Endothelial cell (in vitro differentiated cells): Measurements from ENCODE around the gene GABBR1. TPM values are rescaled to one million over a fixed set of nuclear protein-coding genes. Genes with fewer than 3 reads are reported as not detected.

Experiments used
- DNase-seq: peaks from one replicate; pipeline ENCODE4 v3.0.0; 2021; ENCODE audit warnings: low spot score
- H3K27ac Mint-ChIP-seq: one replicate; pipeline ENCODE4 v1.8.0; 2021; ENCODE audit warnings: mixed read lengths, inconsistent platforms; ENCODE audit not compliant: unreplicated experiment
- H3K27me3 Mint-ChIP-seq: one replicate; pipeline ENCODE4 v1.8.0; 2021; ENCODE audit warnings: mild to moderate bottlenecking, moderate library complexity, mixed read lengths, inconsistent platforms; ENCODE audit not compliant: unreplicated experiment
- H3K36me3 Mint-ChIP-seq: one replicate; pipeline ENCODE4 v1.8.0; 2021; ENCODE audit warnings: mild to moderate bottlenecking, low read depth, mixed read lengths, inconsistent platforms; ENCODE audit not compliant: unreplicated experiment
- H3K4me1 Mint-ChIP-seq: one replicate; pipeline ENCODE4 v1.8.0; 2021; ENCODE audit warnings: mild to moderate bottlenecking, mixed read lengths, inconsistent platforms; ENCODE audit not compliant: unreplicated experiment
- H3K4me3 Mint-ChIP-seq: one replicate; pipeline ENCODE4 v1.8.0; 2021; ENCODE audit warnings: mild to moderate bottlenecking, mixed read lengths, inconsistent platforms; ENCODE audit not compliant: unreplicated experiment
- H3K9me3 Mint-ChIP-seq: one replicate; pipeline ENCODE4 v1.8.0; 2021; ENCODE audit warnings: mixed read lengths, inconsistent platforms; ENCODE audit not compliant: unreplicated experiment
- CTCF ChIP-seq: fragments of 200-600 bp; sonication (generic); IDR thresholded peaks from one replicate; pipeline ENCODE4 v1.5.0; 2021; ENCODE audit warnings: antibody characterized with exemption; ENCODE audit not compliant: unreplicated experiment
- total RNA-seq: library from RNA; stranded (reverse); fragmentation: NEBNext Ultra II Directional; extraction: Animal tissue kit (Norgen Biotek cat#: 25700); gene quantifications from one replicate; pipeline ENCODE4 v1.2.1, GENCODE V29; 2021; ENCODE audit not compliant: unreplicated experiment

The GABBR1 gene
- total RNA-seq, 1 donor from 2014 or later, result 164 TPM

DNA sequence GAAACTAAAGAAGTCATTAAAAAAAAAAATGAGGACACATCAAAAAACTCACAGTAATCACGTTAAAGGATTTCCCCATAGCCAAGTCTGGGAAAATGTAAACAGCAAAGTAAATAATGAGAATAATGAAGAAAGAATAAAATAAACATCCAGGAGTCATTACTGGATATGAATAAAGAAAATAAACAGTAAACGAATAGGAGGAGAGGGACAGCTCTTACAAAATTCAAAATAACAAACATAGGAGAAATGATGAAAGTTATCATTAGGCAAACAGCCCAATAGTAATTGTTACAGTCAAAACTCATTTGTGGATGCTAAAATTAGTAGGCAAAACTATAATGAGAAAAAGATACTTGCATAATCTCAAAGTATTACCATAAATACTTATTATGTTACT is 65.4 kb downstream of the GABBR1 start:
- Mint-ChIP-seq H3K4me3 (no peak overlapping the region), H3K9me3 (no peaks in the 10 kb centered on the region), H3K4me1 (no peaks in the 10 kb centered on the region), H3K27me3 (peaks cover 1% of the 10 kb centered on the region), H3K36me3 (no peaks in the 10 kb centered on the region), H3K27ac (no peak overlapping the region)
- no peak for TF ChIP-seq CTCF
- no peak for DNase-seq

- no peaks in the 10 kb centered on the region for H3K4me1 Mint-ChIP-seq
- H3K27ac Mint-ChIP-seq, result no peak overlapping the region
- no peak for TF ChIP-seq CTCF
- no peak for DNase-seq
- H3K36me3 Mint-ChIP-seq, result no peaks in the 10 kb centered on the region
- H3K4me3 Mint-ChIP-seq, result no peak overlapping the region
- H3K9me3 Mint-ChIP-seq, result no peaks in the 10 kb centered on the region
- H3K27me3 Mint-ChIP-seq, result peaks cover 1% of the 10 kb centered on the region
Measured at GRCh38 chr6:29566856-29567255, 66.1 kb downstream of the GABBR1 start.

DNA sequence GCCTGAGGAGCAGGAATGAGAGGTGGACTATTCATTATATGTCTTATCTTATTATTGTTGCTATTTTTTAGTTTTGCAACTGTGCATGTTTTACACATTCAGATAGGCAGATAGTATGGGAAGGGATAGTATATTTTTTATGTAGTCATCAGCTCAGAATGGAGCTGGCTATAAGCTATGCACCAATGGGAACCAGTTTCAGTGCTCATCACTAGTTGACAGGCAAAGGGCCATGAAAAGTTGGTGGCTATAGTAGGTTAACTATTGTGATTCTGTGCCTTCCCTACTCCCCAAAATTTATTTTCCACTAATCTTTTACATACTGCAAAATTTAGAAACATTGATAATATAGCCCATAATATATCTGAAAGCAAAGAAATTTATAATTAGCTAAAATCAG is 68.1 kb downstream of the GABBR1 start:
- no peak overlapping the region for H3K4me3 Mint-ChIP-seq
- H3K36me3 Mint-ChIP-seq, result no peaks in the 10 kb centered on the region
- TF ChIP-seq CTCF, result no peak
- H3K9me3 Mint-ChIP-seq, result no peaks in the 10 kb centered on the region
- H3K27me3 Mint-ChIP-seq, result no peaks in the 10 kb centered on the region
- DNase-seq, result no peak
- H3K4me1 Mint-ChIP-seq, result peaks cover 2% of the 10 kb centered on the region
- H3K27ac Mint-ChIP-seq, result no peak overlapping the region

- Mint-ChIP-seq H3K9me3 (no peaks in the 10 kb centered on the region), H3K4me3 (no peak overlapping the region), H3K36me3 (no peaks in the 10 kb centered on the region), H3K4me1 (peaks cover 8% of the 10 kb centered on the region), H3K27ac (no peak overlapping the region), H3K27me3 (no peaks in the 10 kb centered on the region)
- DNase-seq, result no peak
- TF ChIP-seq CTCF, result no peak
Measured at GRCh38 chr6:29563435-29563965, 69.5 kb downstream of the GABBR1 start.

DNA sequence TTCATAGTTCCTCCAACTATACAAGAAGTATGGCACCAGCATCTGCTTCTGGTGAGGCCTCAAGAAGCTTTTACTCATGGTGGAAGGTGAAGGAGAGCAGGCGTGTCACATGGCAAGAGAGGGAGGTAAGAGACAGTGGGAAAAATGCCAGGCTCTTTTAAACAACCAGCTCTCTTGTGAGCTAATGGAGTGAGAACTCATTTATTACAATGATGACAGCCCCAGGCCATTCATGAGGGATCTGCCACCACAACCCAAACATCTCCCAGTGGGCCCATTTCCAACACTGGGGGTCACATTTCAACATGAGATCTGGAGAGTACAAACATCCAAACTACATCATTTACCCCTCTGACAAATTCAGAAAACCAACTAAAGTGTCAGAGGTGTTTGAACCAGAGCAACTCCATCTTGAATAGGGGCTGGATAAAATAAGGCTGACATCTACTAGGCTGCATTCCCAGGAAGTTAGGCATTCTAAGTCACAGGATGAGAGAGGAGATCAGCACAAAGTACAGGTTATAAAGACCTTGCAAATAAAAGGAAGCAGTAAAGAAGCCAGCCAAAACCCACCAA is 71.3 kb downstream of the GABBR1 start:
- no peak overlapping the region for H3K27ac Mint-ChIP-seq
- no peak for TF ChIP-seq CTCF
- DNase-seq, result no peak
- H3K9me3 Mint-ChIP-seq, result no peaks in the 10 kb centered on the region
- no peaks in the 10 kb centered on the region for H3K27me3 Mint-ChIP-seq
- H3K4me1 Mint-ChIP-seq, result peaks cover 8% of the 10 kb centered on the region
- H3K4me3 Mint-ChIP-seq, result no peak overlapping the region
- H3K36me3 Mint-ChIP-seq, result no peaks in the 10 kb centered on the region
